Stimulated activated CD4-positive, alpha-beta T cell treated with anti-CD3 and anti-CD28 coated beads, TNF-alpha, amount 100 ng/mL, for 24 hours (primary cell): ENCODE results near the gene MYCBPAP.

ENCODE experiments used
- DNase-seq, 3 experiments: peaks; one replicate each; pipeline ENCODE4 v3.0.0-alpha.2; 2020; ENCODE audit warnings: low read depth in 3 of 3

Gene MYCBPAP

GRCh38 chr17:50488880-50489279 lies 19.4 kb upstream of the MYCBPAP start:
- no peak for DNase-seq

DNA sequence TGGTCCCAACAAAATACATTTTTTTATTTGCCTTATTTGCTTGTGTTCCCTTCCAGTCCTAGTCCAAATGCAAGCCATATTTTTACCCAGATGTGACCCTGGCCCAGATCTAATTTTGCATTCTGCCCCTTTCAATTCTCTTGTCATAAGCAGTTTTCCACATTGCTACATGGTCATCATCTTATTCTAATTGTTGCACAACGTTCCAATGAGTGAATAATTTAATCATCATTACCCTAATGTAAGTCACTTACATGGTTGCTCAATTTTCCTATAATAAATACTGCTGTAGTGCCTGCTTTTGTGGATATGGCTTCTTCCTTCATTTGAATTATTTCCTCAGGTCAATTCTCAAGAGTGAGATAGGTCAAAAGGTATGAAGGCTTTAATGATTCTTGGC lies 16.7 kb upstream of the MYCBPAP start:
- no peak for DNase-seq

- no peak for DNase-seq
Measured at GRCh38 chr17:50492214-50492613, 16.0 kb upstream of the MYCBPAP start.

DNA sequence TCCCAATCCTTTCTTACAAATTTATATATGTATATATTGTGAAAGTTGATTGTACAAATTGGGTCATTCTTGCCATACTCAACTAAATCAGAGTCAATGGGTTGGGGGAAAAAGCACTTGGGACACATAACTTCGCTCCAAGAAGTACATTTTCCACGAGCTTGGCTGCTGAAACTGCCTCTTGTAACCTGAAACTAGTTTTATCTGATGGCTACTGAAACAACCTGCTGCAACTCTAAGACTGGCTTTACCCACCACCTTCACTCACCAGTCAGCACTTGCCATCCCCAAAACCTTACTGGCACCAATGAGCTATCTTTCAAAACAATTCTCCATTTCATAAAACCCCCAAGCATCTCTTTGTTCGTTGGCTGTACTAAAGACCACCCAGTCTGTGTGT lies 14.5 kb upstream of the MYCBPAP start:
- no peak for DNase-seq

GRCh38 chr17:50495217-50495823 lies 12.9 kb upstream of the MYCBPAP start:
- DNase-seq, result no peak

DNA sequence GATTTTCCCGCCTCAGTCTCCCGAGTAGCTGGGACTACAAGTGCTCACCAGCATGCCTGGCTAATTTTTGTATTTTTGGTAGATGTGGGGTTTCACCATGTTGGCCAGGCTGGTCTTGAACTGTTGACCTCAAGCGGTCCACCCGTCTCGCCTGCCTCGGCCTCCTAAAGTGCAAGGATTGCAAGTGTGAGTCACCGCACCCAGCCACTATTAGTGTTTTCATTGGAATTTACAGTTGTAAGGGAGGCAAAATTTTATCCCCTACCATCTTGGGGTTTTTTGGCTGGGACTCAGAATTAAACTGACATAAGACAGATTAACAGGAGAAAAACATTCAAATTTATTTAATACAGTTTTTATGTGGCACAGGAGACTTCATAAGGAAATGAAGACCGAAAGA lies 12.3 kb upstream of the MYCBPAP start:
- no peak for DNase-seq

GRCh38 chr17:50498021-50498874 lies 10.0 kb upstream of the MYCBPAP start:
- no peak for DNase-seq

DNA sequence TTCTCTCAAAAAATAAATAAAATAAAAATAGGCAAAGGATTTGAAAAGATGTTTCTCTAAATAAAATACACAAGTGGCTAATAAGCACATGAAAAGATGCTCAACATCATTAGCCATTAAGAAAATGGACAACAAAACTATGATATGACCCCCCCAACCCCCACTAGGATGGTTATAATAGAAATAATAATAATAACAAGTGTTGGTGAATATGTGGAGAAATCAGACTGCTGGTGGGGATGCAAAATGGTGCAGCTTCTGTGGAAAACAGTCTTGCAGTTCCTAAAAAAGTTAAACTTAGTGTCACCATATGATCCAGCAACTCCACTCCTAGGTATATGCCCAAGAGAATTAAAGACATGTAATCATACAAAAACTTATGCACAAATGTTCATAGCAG lies 9.0 kb upstream of the MYCBPAP start:
- DNase-seq, result no peak

DNA sequence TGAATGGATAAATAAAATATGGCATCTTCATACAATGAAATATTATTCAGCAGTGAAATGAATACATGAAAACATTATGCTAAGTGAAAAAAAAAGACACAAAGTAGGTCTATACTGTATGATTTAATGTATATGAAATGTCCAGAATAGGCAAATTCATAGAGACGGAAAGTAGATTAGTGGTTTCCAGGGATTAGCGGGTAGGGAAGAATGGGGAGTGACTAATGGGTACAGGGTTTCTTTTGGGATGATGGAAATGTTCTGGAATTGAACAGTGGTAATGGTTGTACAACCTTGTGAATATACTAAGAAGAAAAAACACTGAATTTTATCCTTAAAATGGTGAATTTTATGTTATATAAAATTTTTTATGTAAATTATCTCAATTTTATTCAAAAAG lies 8.5 kb upstream of the MYCBPAP start:
- DNase-seq, result no peak

DNA sequence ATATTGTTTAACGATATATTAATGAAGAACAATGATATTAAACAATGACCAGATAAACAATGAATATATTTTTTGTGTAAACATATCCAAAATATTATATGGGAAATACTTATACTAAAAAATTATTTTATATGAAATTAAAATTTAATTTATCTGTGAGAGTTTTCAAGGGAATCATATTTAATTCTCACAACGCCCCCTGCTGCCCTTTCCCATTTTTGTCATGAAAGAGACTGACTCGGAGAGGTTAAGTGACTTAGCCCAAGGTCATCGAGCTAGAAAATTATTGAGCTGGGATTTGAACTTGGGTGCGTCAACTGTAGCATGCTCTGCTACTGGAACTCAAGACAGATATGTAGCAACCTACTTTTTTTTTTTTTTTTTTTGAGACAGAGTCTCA lies 7.2 kb upstream of the MYCBPAP start:
- DNase-seq, result no peak

- DNase-seq, result no peak
Measured at GRCh38 chr17:50502301-50502990, 5.8 kb upstream of the MYCBPAP start.

DNA sequence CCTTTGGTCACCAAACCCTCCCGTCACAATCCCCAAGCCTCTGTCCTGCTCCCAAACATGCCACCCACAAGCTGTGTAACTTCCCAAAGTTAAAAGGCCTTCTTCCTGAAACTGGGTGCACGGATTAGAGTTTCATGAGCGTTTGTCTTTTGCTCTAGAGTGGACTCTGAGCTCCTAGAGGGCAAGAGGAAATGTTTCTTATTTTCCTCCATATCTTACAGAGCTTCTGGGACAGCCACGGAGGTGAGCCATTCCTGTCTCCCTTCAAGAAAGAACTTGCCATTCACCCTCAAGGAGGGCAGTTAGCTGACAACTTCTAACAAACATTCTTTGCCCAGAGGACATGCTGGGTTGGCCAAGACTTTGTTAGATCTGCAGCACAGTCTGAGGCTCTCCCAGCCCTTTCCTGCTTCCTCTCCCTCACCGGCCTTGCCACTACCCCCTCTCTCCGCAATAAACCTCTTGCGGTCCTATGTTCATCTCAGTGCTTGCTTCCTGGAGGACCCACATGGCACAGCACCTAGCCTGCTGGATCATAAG lies 2.6 kb upstream of the MYCBPAP start:
- DNase-seq, result no peak

DNA sequence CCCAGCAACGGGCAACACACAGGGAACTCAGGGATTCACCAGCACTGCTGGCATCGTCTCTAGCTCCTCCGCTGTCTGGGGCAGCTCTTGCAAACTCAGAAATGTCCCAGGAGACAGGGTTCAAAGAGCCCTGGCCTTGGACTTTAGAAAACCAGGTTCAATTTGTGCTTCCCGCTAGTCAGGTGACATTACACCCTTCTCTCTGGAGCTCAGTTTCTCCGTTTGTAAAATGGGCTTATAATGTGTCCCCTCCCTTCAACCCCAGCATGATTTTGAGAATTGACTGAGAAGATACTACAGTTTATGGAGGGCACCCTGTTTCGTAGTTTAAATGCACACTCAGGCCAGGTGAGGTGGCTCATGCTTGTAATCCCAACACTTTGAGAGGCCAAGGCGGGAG lies 1.9 kb upstream of the MYCBPAP start:
- DNase-seq, result no peak

DNA sequence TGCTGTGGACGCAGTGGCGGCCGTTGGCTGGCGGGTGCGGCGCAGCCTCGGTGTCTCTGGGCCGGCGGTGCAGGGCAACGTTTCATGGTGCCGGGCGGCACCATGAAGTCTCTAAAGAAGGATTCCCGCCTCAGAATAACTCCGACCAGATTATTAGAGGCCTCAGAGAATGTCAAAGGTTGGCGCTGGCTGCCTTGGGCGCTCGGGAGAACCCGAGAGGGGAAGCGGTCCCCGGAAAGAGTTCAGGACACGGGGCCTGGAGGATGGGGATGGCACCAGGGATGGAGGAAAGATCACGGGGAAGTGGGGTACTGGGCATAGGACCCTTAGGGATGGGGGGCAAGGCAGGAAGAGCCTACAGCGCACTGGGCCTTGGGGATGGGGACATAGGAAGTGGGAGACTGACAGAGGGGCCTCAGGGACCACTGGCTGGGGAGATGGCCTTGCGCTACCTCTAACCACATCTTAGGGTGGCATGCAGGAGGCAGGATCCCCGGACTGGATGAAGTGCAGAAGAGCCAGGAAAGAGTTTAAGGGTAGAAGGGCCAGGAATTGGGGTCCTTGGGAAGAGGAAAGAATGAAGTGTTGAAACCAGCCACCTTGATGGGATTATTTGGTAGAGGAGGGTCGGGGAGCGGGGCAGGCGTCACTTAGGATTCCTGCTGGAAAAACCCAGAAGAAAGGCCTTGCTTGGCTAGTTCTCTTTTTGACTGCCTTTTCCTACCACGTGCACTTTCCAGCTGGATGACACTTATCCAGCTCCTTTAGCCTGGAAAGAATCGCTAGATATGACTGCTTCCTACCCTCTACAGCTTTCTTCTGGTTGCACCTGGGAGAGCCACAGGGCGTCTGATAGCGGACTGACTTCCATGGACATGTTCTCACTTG lies 578 bp downstream of the MYCBPAP start:
- no peak for DNase-seq

DNA sequence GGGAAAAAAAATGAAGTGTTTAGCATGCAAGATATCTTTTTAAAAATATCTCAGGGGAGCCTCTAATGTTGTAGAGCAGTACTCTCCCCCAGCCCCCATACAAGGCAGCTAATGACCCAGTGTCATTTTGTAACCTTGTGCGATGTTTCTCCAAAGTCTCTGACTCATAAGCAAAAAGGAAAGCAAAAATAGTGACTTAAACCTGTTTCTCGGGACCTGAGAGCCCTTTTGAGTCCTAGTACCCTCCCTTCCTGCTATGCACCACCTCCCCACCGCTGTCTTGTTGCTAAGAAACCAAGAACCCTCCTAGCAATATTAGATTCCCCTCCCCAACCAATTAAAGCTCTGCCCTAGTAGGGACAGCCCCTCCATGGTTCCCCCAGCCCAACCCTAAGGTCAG lies 2.8 kb downstream of the MYCBPAP start:
- DNase-seq, result peak in 2 of 3 experiments; percentile 23 to 55

DNA sequence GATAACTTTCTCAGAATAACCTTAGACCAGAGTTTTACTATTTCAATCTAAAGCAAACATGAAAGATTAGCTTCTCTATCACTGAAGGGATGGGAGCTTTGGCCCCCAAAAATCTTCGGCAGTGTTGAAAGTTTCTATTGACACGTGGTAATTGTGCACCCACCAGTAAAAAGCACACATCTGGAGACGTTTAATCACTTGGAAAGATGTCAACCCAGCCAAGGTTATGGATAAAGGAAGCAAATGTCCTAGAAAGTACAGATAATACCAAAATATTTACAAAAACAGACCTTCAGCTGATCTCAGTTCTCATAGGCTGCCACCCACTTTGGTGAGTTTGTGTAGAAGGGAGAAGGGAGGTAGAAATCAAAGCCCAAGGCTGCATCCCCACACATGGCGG lies 5.3 kb downstream of the MYCBPAP start:
- no peak for DNase-seq

DNA sequence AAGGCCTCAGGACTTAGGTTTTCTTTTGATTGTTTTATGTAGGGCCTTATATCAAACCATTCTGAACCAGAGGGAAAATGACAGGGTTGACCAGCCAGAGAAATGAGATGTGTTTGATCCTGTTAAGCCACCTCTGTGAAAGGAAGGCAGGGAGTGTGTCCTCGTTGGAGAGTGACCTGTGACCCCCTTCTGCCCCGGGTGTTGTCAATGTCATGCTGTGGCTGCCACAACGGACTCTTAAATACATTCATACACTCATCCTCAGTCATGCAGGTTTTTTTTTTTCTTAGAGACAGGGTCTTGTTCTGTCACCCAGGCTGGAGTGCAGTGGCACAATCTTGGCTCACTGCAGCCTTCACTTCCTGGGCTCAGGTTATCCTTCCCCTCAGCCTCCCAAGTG lies 6.1 kb downstream of the MYCBPAP start:
- no peak for DNase-seq

- DNase-seq, result no peak
Measured at GRCh38 chr17:50514936-50515702, 6.9 kb downstream of the MYCBPAP start.

DNA sequence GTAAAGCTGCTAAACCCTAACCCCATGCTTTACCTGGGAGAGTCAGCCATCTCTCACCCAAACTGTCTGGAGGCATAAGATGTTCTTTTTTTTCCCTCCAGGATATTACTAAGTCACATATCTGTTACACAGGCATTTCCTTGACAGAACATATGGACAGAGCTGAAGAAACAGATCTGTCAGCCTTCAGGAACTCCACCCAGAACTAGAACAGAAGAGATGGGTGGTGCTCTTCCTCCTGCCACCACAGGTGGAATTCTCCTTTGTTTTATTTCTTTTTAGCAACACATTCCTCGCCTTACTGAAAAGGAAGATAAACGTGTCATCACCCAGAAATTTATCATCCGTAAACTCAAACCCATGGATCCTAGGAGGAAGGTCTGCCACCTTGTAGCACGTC lies 8.8 kb downstream of the MYCBPAP start:
- DNase-seq, result no peak

DNA sequence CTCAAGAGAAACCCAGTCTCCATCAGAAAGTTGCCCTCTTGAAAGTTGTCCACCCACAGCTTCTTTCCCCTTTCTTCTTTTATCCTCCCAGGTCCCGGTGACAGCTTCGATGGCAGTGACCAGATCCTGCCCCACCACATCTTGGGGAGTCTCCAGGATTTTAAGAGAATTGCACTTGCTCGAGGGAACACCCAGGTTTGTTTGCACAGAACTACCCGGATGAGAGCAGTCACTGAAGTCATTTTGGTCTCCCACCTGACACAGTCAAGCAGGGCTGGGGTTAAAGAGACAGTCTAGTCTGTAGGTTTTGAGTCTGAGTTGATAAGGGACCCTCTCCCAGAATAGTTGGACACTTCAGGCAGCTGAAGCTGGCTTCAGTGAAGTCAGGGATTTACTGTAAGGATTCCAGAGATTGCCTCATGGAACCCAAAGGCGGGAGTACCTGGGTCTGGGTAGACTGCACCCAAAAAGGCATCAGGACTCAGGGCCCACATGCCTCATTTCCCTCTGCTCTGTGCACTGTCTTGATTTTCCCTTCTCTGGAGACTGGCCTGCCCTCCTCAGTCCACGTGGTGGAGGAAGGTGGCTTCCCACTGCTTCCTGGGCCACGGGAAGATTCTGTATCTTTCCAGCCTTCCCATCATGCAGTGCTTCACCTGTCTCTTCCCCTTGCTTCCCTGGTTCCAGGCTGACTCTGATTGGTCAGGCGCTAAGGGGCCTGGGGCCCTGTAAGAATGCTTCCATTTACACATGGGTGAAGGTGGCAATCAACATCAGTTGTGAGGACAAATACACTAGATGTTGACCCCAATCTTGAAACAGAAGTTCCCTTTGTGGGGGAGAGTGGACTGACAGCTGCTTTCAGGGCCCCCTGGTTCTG lies 9.5 kb downstream of the MYCBPAP start:
- no peak for DNase-seq
